VCaP (cell line): ENCODE measurements around the gene FBXO22.
A peak's percentile ranks its signal among the peaks of the same experiment; 100 is the strongest.

Source experiments
- H3K27ac ChIP-seq: fragments of 450-650 bp; 2 replicates; pipeline ENCODE4 v1.5.1; 2017
- TF ChIP-seq, protein P1 (sequence below): fragments of 450-650 bp; conservative IDR thresholded peaks from 2 replicates; pipeline ENCODE4 v1.5.1; 2017; ENCODE audit warnings: mild to moderate bottlenecking, moderate library complexity

FBXO22 gene

DNA sequence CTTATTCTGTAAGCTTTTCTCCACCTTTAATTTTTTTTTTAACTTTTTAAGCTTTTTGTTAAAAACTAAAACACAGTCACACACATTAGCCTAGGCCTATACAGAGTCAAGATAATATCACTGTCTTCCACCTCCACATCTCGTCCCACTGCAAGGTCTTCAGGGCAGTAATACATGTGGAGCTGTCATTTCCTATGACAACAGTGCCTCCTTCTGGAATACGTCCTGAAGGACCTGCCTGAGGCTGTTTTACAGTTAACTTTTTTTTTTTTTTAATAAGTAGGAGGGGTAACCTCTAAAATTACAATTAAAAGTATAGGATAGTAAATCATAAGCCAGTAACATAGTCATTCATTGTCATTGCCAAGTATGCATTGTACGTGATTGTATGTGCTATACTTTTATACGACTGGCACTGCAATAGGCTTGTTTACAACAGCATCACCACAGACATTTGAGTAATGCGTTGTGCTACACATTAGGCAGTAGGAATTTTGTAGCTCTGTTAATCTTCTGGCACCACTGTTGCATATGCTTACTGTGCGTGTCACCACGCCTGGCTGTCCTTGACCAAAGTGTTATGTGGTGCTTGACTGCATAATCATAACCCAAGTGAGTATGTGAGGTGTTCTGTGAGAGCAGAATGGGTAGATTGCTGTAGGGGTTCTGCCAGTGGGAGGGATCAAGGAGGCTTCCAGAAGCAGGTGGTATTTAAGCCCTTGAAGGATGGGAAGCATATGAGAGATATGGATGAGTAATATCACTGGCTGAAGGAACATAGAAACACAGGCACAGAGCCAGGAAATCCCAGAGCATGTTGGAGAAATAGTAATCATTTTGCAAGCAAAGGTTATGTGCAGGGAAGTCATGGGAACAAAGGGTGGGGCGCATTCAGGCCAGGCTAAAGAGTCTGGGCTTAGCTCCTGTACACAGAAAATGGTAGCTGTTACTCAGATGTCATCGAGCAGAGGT, 18.3 kb downstream of the FBXO22 start:
- H3K27ac ChIP-seq: no peak overlapping the region
- TF ChIP-seq, protein P1, sequence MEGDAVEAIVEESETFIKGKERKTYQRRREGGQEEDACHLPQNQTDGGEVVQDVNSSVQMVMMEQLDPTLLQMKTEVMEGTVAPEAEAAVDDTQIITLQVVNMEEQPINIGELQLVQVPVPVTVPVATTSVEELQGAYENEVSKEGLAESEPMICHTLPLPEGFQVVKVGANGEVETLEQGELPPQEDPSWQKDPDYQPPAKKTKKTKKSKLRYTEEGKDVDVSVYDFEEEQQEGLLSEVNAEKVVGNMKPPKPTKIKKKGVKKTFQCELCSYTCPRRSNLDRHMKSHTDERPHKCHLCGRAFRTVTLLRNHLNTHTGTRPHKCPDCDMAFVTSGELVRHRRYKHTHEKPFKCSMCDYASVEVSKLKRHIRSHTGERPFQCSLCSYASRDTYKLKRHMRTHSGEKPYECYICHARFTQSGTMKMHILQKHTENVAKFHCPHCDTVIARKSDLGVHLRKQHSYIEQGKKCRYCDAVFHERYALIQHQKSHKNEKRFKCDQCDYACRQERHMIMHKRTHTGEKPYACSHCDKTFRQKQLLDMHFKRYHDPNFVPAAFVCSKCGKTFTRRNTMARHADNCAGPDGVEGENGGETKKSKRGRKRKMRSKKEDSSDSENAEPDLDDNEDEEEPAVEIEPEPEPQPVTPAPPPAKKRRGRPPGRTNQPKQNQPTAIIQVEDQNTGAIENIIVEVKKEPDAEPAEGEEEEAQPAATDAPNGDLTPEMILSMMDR: peak; percentile 78

DNA sequence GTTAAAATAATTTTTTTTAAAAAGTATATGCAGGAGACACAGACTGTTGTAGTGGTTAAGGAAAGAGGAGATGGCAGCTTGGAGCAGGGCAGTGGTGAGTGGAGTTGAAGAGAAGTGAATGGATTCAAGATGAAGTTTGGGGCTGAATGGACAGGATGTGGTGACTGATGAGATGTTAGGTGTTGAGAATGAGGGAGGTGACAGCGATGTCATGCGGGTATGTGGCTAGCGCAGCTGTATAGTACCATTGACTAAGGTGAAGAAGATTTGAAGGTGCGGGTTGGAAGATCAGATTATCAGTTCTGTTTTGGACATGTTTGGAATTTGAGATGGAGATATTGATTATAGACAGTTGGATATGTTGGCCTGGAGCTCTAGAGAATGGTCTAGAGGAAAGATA, 20.1 kb downstream of the FBXO22 start:
- no peak overlapping the region for H3K27ac ChIP-seq
- TF ChIP-seq, protein P1: no peak

DNA sequence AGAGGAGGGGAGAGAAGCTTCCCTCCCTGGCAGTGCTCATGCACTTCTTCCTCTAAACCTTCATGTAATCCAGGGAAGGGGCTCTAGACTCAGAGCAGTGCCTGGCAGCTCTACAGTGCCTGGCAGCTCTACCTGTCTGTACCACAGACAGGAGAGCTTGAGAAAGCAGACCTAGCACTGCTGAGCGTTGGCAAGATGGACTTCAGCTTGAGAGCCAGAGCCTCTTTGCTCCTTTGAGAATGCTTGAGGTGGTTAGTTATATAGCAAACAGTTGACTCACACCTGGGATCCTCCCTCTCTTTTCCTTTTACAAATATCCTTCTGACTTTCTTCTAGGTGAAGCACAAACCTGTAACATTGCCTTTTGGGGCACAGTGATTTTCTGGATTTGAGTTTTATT, 20.9 kb downstream of the FBXO22 start:
- TF ChIP-seq, protein P1: no peak

DNA sequence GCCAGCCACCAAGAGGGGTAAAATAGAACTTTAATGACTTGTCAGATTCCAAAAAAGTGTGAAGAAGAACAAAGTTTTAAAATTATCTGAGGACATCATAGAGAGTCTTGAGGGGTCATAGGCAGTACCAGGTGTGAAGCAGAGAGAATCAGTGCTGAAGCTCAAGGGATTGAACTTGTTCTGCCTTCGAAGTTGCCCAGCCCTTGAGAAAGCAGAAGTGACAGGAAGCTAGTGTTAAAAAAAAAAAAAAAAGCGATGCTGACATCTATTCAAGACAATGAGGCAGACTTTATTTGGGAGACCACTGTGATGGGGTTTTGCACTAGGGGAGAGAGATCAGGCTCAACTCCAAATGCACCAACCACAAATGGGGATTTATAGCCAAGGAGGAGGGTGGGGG, 21.8 kb downstream of the FBXO22 start:
- TF ChIP-seq, protein P1: no peak
- H3K27ac ChIP-seq: no peak overlapping the region

More for the DNA sequence above, 20.9 kb downstream of the FBXO22 start:
- H3K27ac ChIP-seq: no peak overlapping the region

DNA sequence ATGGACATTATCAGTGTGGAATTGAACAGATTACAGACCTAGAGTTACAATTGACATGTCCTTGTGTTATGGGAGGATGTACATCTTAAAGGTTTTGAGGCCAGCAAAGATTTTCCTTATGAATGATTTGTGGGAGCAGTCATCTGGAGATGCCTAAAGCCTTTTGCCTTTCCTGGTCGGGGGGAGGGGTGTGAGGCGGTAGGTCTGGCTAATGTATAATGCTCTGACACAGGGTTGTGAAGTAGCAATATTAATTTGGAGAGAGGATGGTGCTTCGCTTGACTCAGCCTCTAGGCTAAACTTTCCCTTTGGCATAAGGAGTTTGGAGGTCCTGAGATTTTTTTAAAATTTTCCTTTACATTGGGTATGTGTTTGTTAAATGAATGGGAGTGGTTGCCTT, 23.3 kb downstream of the FBXO22 start:
- TF ChIP-seq, protein P1: no peak
- H3K27ac ChIP-seq: no peak overlapping the region

DNA sequence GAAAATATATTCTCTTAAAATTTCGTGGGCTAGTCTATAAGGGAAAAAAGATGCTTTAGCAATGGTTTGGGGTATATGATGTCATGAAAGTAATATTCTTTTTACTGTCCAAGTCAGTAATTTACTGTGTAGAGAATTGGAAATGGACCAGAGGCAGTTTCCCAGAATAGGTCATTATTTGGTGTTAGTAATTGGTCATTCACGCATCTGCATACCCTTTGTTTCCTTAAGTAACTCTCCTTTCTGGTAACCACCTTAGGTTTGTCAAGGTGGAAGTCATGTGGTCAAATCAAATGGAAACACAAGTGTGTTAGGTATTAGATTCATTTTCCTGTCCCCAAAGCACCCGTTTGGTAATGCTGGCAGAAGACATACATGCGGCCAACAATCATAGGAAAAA, 23.9 kb downstream of the FBXO22 start:
- no peak overlapping the region for H3K27ac ChIP-seq
- TF ChIP-seq, protein P1: no peak

DNA sequence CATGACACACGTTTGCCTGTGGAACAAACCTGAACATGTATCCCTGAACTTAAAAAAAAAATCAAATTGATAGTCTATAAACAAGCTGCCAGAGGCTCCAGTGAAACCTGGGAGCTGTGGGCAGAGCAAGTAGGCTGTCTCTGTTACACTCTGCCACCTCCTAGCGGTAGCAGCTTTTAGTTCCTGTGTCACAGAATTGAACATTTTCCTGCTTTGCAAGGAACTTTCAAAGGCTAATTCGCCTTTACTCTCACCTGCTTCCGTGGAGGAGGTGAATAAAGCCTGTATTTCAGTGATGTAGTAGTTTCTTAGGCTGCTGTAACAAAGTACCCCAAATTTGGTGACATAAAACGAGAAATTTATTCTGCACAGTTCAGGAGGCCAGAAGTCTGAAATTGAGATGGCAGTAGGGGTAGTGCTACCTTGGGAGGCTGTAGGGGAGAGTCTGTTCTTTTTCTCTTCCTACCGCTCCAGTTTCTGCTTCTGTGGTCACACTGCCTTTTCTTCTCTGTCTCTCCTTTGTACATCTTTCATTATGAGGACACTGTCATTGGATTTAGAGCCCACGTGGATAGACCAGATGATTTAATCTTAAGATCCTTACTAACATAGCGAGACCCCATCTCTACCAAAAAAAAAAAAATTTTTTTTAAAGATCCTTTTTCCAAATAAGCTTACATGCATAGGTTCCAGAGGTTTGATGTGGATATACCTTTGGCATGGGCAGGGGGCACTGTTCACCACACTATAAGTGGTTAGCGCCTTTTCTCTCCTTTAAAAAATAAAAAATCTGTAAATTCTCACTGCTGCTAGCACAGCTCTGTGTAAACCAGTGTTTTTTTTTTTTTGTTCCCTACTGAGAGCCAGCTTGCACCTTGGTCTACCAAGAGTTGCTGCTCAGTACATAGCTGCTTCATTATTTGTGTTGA, 25.3 kb downstream of the FBXO22 start:
- TF ChIP-seq, protein P1: peak; percentile 73
- H3K27ac ChIP-seq: no peak overlapping the region
